ENCODE measurements around the gene PDSS2. TPM values are rescaled to one million over a fixed set of nuclear protein-coding genes. Genes with fewer than 3 reads are reported as not detected.
A peak's percentile ranks its signal among the peaks of the same experiment; 100 is the strongest.

The PDSS2 gene
- total RNA-seq, 1 donor from 2014 or later = 6.5 TPM

GRCh38 chr6:107323133-107323785, 136.1 kb downstream of the PDSS2 start:
- TF ChIP-seq, protein P1, sequence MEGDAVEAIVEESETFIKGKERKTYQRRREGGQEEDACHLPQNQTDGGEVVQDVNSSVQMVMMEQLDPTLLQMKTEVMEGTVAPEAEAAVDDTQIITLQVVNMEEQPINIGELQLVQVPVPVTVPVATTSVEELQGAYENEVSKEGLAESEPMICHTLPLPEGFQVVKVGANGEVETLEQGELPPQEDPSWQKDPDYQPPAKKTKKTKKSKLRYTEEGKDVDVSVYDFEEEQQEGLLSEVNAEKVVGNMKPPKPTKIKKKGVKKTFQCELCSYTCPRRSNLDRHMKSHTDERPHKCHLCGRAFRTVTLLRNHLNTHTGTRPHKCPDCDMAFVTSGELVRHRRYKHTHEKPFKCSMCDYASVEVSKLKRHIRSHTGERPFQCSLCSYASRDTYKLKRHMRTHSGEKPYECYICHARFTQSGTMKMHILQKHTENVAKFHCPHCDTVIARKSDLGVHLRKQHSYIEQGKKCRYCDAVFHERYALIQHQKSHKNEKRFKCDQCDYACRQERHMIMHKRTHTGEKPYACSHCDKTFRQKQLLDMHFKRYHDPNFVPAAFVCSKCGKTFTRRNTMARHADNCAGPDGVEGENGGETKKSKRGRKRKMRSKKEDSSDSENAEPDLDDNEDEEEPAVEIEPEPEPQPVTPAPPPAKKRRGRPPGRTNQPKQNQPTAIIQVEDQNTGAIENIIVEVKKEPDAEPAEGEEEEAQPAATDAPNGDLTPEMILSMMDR (IDR thresholded peaks at IDR 0.05; ENCODE audit: partially characterized antibody, unreplicated experiment) = no peak
- Mint-ChIP-seq H3K27ac (ENCODE audit: unreplicated experiment) (no peak overlapping the region), H3K36me3 (ENCODE audit: unreplicated experiment) (no peaks in the 10 kb centered on the region), H3K4me3 (ENCODE audit: unreplicated experiment) (no peak overlapping the region), H3K27me3 (ENCODE audit: unreplicated experiment) (no peaks in the 10 kb centered on the region), H3K4me1 (ENCODE audit: low read depth, unreplicated experiment) (no peaks in the 10 kb centered on the region), H3K9me3 (ENCODE audit: unreplicated experiment) (no peaks in the 10 kb centered on the region)
- no peak for DNase-seq

GRCh38 chr6:107321793-107322192, 137.6 kb downstream of the PDSS2 start:
- no peaks in the 10 kb centered on the region for H3K4me1 Mint-ChIP-seq (ENCODE audit: low read depth, unreplicated experiment)
- DNase-seq = no peak
- H3K27ac Mint-ChIP-seq (ENCODE audit: unreplicated experiment) = no peak overlapping the region
- no peak overlapping the region for H3K4me3 Mint-ChIP-seq (ENCODE audit: unreplicated experiment)
- no peaks in the 10 kb centered on the region for H3K9me3 Mint-ChIP-seq (ENCODE audit: unreplicated experiment)
- no peaks in the 10 kb centered on the region for H3K36me3 Mint-ChIP-seq (ENCODE audit: unreplicated experiment)
- H3K27me3 Mint-ChIP-seq (ENCODE audit: unreplicated experiment) = no peaks in the 10 kb centered on the region
- TF ChIP-seq, protein P1 (IDR thresholded peaks at IDR 0.05; ENCODE audit: partially characterized antibody, unreplicated experiment) = no peak

GRCh38 chr6:107319906-107320530, 139.3 kb downstream of the PDSS2 start:
- H3K27ac Mint-ChIP-seq (ENCODE audit: unreplicated experiment) = no peak overlapping the region
- TF ChIP-seq, protein P1 (IDR thresholded peaks at IDR 0.05; ENCODE audit: partially characterized antibody, unreplicated experiment) = no peak
- no peaks in the 10 kb centered on the region for H3K9me3 Mint-ChIP-seq (ENCODE audit: unreplicated experiment)

GRCh38 chr6:107318100-107318736, 141.1 kb downstream of the PDSS2 start:
- Mint-ChIP-seq H3K27me3 (ENCODE audit: unreplicated experiment) (no peaks in the 10 kb centered on the region), H3K4me3 (ENCODE audit: unreplicated experiment) (no peak overlapping the region), H3K4me1 (ENCODE audit: low read depth, unreplicated experiment) (peaks cover 3% of the 10 kb centered on the region), H3K36me3 (ENCODE audit: unreplicated experiment) (no peaks in the 10 kb centered on the region), H3K27ac (ENCODE audit: unreplicated experiment) (no peak overlapping the region), H3K9me3 (ENCODE audit: unreplicated experiment) (no peaks in the 10 kb centered on the region)
- DNase-seq = peak; percentile 42
- TF ChIP-seq, protein P1 (IDR thresholded peaks at IDR 0.05; ENCODE audit: partially characterized antibody, unreplicated experiment) = no peak

More at GRCh38 chr6:107319906-107320530, 139.3 kb downstream of the PDSS2 start:
- Mint-ChIP-seq H3K27me3 (ENCODE audit: unreplicated experiment) (no peaks in the 10 kb centered on the region), H3K36me3 (ENCODE audit: unreplicated experiment) (no peaks in the 10 kb centered on the region), H3K4me3 (ENCODE audit: unreplicated experiment) (no peak overlapping the region), H3K4me1 (ENCODE audit: low read depth, unreplicated experiment) (no peaks in the 10 kb centered on the region)
- DNase-seq = no peak

- DNase-seq = no peak
- Mint-ChIP-seq H3K9me3 (ENCODE audit: unreplicated experiment) (peaks cover 2% of the 10 kb centered on the region), H3K4me1 (ENCODE audit: low read depth, unreplicated experiment) (peaks cover 5% of the 10 kb centered on the region), H3K27me3 (ENCODE audit: unreplicated experiment) (no peaks in the 10 kb centered on the region), H3K36me3 (ENCODE audit: unreplicated experiment) (no peaks in the 10 kb centered on the region), H3K27ac (ENCODE audit: unreplicated experiment) (no peak overlapping the region), H3K4me3 (ENCODE audit: unreplicated experiment) (no peak overlapping the region)
- TF ChIP-seq, protein P1 (IDR thresholded peaks at IDR 0.05; ENCODE audit: partially characterized antibody, unreplicated experiment) = no peak
Observed at GRCh38 chr6:107315114-107315513, 144.2 kb downstream of the PDSS2 start.

All from glutamatergic neuron (in vitro differentiated cells).